Kidney (tissue), 14 donors: ENCODE data around the gene PTGES. TPM values are rescaled to one million over a fixed set of nuclear protein-coding genes. Genes with fewer than 3 reads are reported as not detected.

ENCODE experiments used
- DNase-seq, 5 donors: peaks; one replicate each; pipeline ENCODE4 v3.0.0-alpha.2; 2013 to 2020
- FAIRE-seq: peaks from 2 replicates; lab custom pipeline; 2012; peaks lifted over from hg19 to GRCh38; lab: Jason Lieb, UNC
- H3K27ac ChIP-seq, 2 donors: one replicate each; pipeline ENCODE4 v1.7.0; 2013; ENCODE audit warnings: low read depth in 2 of 2, low read length in 2 of 2, inconsistent platforms in 1 of 2
- H3K27me3 ChIP-seq: one replicate; pipeline ENCODE4 v1.7.1; 2013; ENCODE audit warnings: low read length, inconsistent platforms; ENCODE audit not compliant: control insufficient read depth, insufficient read depth
- H3K36me3 ChIP-seq, 3 donors: one replicate each; pipeline versions ENCODE4 v1.7.0 to v1.7.1; 2013; ENCODE audit warnings: low read length in 3 of 3, control low read depth in 1 of 3, inconsistent platforms in 1 of 3; ENCODE audit not compliant: insufficient read depth in 3 of 3, control insufficient read depth in 2 of 3
- H3K4me1 ChIP-seq, 3 donors: one replicate each; pipeline versions ENCODE4 v1.7.0 to v1.7.1; 2013; ENCODE audit warnings: low read length in 3 of 3, inconsistent platforms in 1 of 3, low read depth in 1 of 3; ENCODE audit not compliant: control insufficient read depth in 2 of 3, insufficient read depth in 2 of 3
- H3K4me3 ChIP-seq, 3 donors: one replicate each; pipeline versions ENCODE4 v1.7.0 to v1.8.1; 2013; ENCODE audit warnings: low read length in 3 of 3, control low read depth in 1 of 3, inconsistent platforms in 1 of 3
- H3K9ac ChIP-seq, 3 donors: one replicate each; pipeline versions ENCODE4 v1.7.0 to v1.7.1; 2013; ENCODE audit warnings: low read length in 3 of 3, control low read depth in 1 of 3, inconsistent platforms in 1 of 3
- H3K9me3 ChIP-seq, 3 donors: one replicate each; pipeline versions ENCODE4 v1.7.0 to v1.7.1; 2013; ENCODE audit warnings: low read length in 3 of 3, control low read depth in 1 of 3, inconsistent platforms in 1 of 3; ENCODE audit not compliant: control insufficient read depth in 2 of 3, insufficient read depth in 1 of 3
- CTCF ChIP-seq: IDR thresholded peaks from 3 replicates; pipeline ENCODE4 v1.5.1; 2012; ENCODE audit warnings: mild to moderate bottlenecking, moderate library complexity, borderline replicate concordance; ENCODE audit not compliant: insufficient read depth; ENCODE audit errors: extremely low read depth
- intact Hi-C: fragments of 100-400 bp; cut with DNase I; formaldehyde crosslinking; loops from one replicate; pipeline ENCODE4 v1.11.1; 2022
- polyA plus RNA-seq: library from polyadenylated mRNA; stranded (reverse); fragments of 350-450 nt; fragmentation: Illumina TruSeq; extraction: RNeasy Lipid Tissue Mini Kit (QIAGEN cat#74804); gene quantifications from one replicate; pipeline ENCODE4 v1.2.3, GENCODE V29; 2014; ENCODE audit warnings: low read depth, low replicate concordance; ENCODE audit not compliant: insufficient read depth
- total RNA-seq: library from RNA; stranded (reverse); fragmentation: NEBNext Ultra II Directional; extraction: Animal tissue kit (Norgen Biotek cat#: 25700); gene quantifications from one replicate; pipeline ENCODE4 v1.2.1, GENCODE V29; 2021
- donor health status: control.
- donor health status: control.
- donor health status: control.
- donor health status: control.
- donor health status: control.
- donor health status: DM: yes; HTN: yes; CAD: no.
- donor health status: Normal renal cell carcinoma (clear cell type).

The PTGES gene
- total and polyA plus RNA-seq, 2 donors from 2014 or later, result 8.1 to 8.9 TPM

- H3K36me3 ChIP-seq, result no peaks in the 10 kb centered on the region
- no peaks in the 10 kb centered on the region for H3K27me3 ChIP-seq
- H3K4me3 ChIP-seq, result no peak overlapping the region
- TF ChIP-seq CTCF, result no peak
- no peaks in the 10 kb centered on the region for H3K9me3 ChIP-seq
- no peak overlapping the region for H3K9ac ChIP-seq
- no peak overlapping the region for H3K27ac ChIP-seq
- DNase-seq, result no peak
- H3K4me1 ChIP-seq, result peaks cover 0 to 3% (median 0%) of the 10 kb centered on the region in 3 donors
- FAIRE-seq, result no peak
- intact Hi-C loops, result no loop called here
These were observed 19.2 kb downstream of the PTGES start for GRCh38 chr9:129733632-129733953.

- Histone ChIP-seq H3K9me3 (no peaks in the 10 kb centered on the region), H3K9ac (no peak overlapping the region), H3K4me3 (no peak overlapping the region), H3K27ac (no peak overlapping the region), H3K36me3 (no peaks in the 10 kb centered on the region), H3K27me3 (no peaks in the 10 kb centered on the region), H3K4me1 (peaks cover 0 to 2% (median 0%) of the 10 kb centered on the region in 3 donors)
- no peak for TF ChIP-seq CTCF
- DNase-seq, result no peak
- intact Hi-C loops, result no loop called here
- FAIRE-seq, result no peak
These were observed 19.8 kb downstream of the PTGES start for GRCh38 chr9:129732946-129733631.

- Histone ChIP-seq H3K36me3 (no peaks in the 10 kb centered on the region), H3K4me1 (no peaks in the 10 kb centered on the region), H3K27ac (no peak overlapping the region), H3K27me3 (no peaks in the 10 kb centered on the region), H3K9me3 (no peaks in the 10 kb centered on the region), H3K4me3 (no peak overlapping the region), H3K9ac (no peak overlapping the region)
- DNase-seq, result no peak
- intact Hi-C loops, result no loop called here
- no peak for TF ChIP-seq CTCF
- no peak for FAIRE-seq
These were observed 20.7 kb downstream of the PTGES start for GRCh38 chr9:129732100-129732499.
